Neural progenitor cell (in vitro differentiated cells): ENCODE results near the gene C1orf56. TPM values are rescaled to one million over a fixed set of nuclear protein-coding genes. Genes with fewer than 3 reads are reported as not detected.

Experiments used
- DNase-seq: peaks from one replicate; pipeline ENCODE4 v3.0.0-alpha.2; 2016; ENCODE audit warnings: low spot score
- H2AFZ ChIP-seq: fragments of 200-600 bp; sonication (generic); replicated peaks from 2 replicates; pipeline ENCODE4 v1.6.1; 2016; ENCODE audit warnings: antibody characterized with exemption
- H3F3A ChIP-seq: fragments of 200-600 bp; sonication (generic); 2 replicates; pipeline ENCODE4 v1.6.1; 2016; ENCODE audit warnings: antibody characterized with exemption, low read depth
- H3K27ac ChIP-seq: fragments of 200-600 bp; sonication (generic); 2 replicates; pipeline ENCODE4 v1.5.1; 2016; ENCODE audit warnings: mild to moderate bottlenecking
- H3K27me3 ChIP-seq: fragments of 200-600 bp; sonication (generic); 2 replicates; pipeline ENCODE4 v1.6.1; 2016; ENCODE audit warnings: mild to moderate bottlenecking, moderate library complexity
- H3K36me3 ChIP-seq: fragments of 200-600 bp; sonication (generic); 2 replicates; pipeline ENCODE4 v1.5.1; 2016
- H3K4me1 ChIP-seq: fragments of 200-600 bp; sonication (generic); 2 replicates; pipeline ENCODE4 v1.6.1; 2016; ENCODE audit warnings: mixed run types
- H3K4me2 ChIP-seq: fragments of 200-600 bp; sonication (generic); 2 replicates; pipeline ENCODE4 v1.6.1; 2016
- H3K4me3 ChIP-seq: fragments of 200-600 bp; sonication (generic); 2 replicates; pipeline ENCODE4 v1.5.1; 2016
- H3K79me2 ChIP-seq: fragments of 200-600 bp; sonication (generic); 2 replicates; pipeline ENCODE4 v1.6.1; 2016; ENCODE audit warnings: low read depth
- H3K9ac ChIP-seq: fragments of 200-600 bp; sonication (generic); 2 replicates; pipeline ENCODE4 v1.6.1; 2016
- H3K9me3 ChIP-seq: fragments of 200-600 bp; sonication (generic); 2 replicates; pipeline ENCODE4 v1.5.1; 2016; ENCODE audit warnings: low read depth
- H4K20me1 ChIP-seq: fragments of 200-600 bp; sonication (generic); 2 replicates; pipeline ENCODE4 v1.6.1; 2016; ENCODE audit warnings: low read depth
- H3K27ac Mint-ChIP-seq: 3 replicates; pipeline ENCODE4 v1.8.0; 2021; ENCODE audit warnings: mixed read lengths
- H3K27me3 Mint-ChIP-seq: 2 replicates; pipeline ENCODE4 v1.8.0; 2022; ENCODE audit warnings: low read depth, mild to moderate bottlenecking, inconsistent platforms, moderate library complexity, mixed read lengths; ENCODE audit not compliant: insufficient read depth
- H3K36me3 Mint-ChIP-seq: 3 replicates; pipeline ENCODE4 v1.8.0; 2021; ENCODE audit warnings: mixed read lengths
- H3K4me1 Mint-ChIP-seq: 3 replicates; pipeline ENCODE4 v1.8.0; 2021; ENCODE audit warnings: mixed read lengths
- H3K4me3 Mint-ChIP-seq: 3 replicates; pipeline ENCODE4 v1.8.0; 2021; ENCODE audit warnings: mild to moderate bottlenecking, moderate library complexity, mixed read lengths
- H3K9me3 Mint-ChIP-seq: 3 replicates; pipeline ENCODE4 v1.8.0; 2020; ENCODE audit warnings: mixed read lengths
- EZH2 ChIP-seq: fragments of 200-600 bp; sonication (generic); IDR thresholded peaks from 2 replicates; pipeline ENCODE4 v1.6.1; 2017; ENCODE audit warnings: antibody characterized with exemption, mild to moderate bottlenecking, moderate library complexity
- EZH2phosphoT487 ChIP-seq: fragments of 200-600 bp; sonication (generic); IDR thresholded peaks from 2 replicates; pipeline ENCODE4 v1.6.1; 2017; ENCODE audit warnings: antibody characterized with exemption
- total RNA-seq: library from RNA; depleted of rRNA; stranded (reverse); fragments of >200 nt; gene quantifications from 2 replicates; pipeline ENCODE4 v1.2.3, GENCODE V29; 2015; ENCODE audit warnings: low replicate concordance
- TF ChIP-seq, protein P1 (sequence below): fragments of 200-600 bp; sonication (generic); IDR thresholded peaks from 2 replicates; pipeline ENCODE4 v1.5.1; 2017; ENCODE audit warnings: antibody characterized with exemption, mild to moderate bottlenecking

Gene C1orf56
- total RNA-seq, 1 donor from 2014 or later: 2.9 TPM

DNA sequence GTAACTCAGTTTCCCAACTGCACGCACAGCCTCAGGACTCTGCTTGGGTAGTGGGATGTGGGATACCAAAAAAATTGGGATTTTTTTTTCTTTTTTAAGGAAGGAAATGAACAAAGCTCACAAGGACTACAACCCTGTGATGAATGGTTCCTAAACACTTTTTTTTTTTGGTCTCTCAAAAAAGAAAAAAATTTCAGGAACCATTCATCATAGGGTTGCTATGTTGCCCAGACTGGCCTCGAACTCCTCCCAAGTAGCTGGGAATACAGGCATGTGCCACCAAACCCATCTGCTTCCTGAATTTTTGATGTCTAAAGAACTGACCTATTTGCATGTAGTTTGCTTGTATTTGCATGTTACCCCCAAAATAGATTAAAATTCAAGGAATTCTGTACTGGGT, 47.6 kb upstream of the C1orf56 start:
- no peak overlapping the region for H3K27ac ChIP-seq
- DNase-seq: no peak
- H3K27me3 ChIP-seq: no peaks in the 10 kb centered on the region
- no peaks in the 10 kb centered on the region for H3F3A ChIP-seq
- peaks cover 18% of the 10 kb centered on the region for H3K36me3 Mint-ChIP-seq
- H3K4me1 Mint-ChIP-seq: peaks cover 18% of the 10 kb centered on the region
- no peaks in the 10 kb centered on the region for H3K9me3 Mint-ChIP-seq
- H3K27me3 Mint-ChIP-seq: peaks cover 3% of the 10 kb centered on the region
- no peaks in the 10 kb centered on the region for H3K79me2 ChIP-seq
- H3K4me3 ChIP-seq: no peak overlapping the region
- peaks cover 3% of the 10 kb centered on the region for H3K4me1 ChIP-seq
- no peaks in the 10 kb centered on the region for H3K9me3 ChIP-seq
- no peak overlapping the region for H3K27ac Mint-ChIP-seq
- TF ChIP-seq, protein P1, sequence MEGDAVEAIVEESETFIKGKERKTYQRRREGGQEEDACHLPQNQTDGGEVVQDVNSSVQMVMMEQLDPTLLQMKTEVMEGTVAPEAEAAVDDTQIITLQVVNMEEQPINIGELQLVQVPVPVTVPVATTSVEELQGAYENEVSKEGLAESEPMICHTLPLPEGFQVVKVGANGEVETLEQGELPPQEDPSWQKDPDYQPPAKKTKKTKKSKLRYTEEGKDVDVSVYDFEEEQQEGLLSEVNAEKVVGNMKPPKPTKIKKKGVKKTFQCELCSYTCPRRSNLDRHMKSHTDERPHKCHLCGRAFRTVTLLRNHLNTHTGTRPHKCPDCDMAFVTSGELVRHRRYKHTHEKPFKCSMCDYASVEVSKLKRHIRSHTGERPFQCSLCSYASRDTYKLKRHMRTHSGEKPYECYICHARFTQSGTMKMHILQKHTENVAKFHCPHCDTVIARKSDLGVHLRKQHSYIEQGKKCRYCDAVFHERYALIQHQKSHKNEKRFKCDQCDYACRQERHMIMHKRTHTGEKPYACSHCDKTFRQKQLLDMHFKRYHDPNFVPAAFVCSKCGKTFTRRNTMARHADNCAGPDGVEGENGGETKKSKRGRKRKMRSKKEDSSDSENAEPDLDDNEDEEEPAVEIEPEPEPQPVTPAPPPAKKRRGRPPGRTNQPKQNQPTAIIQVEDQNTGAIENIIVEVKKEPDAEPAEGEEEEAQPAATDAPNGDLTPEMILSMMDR: no peak
- no peak for TF ChIP-seq EZH2
- TF ChIP-seq EZH2phosphoT487: no peak
- no peak overlapping the region for H3K4me3 Mint-ChIP-seq
- H2AFZ ChIP-seq: no peak overlapping the region
- no peaks in the 10 kb centered on the region for H3K36me3 ChIP-seq
- H4K20me1 ChIP-seq: no peaks in the 10 kb centered on the region
- no peak overlapping the region for H3K9ac ChIP-seq
- no peak overlapping the region for H3K4me2 ChIP-seq

DNA sequence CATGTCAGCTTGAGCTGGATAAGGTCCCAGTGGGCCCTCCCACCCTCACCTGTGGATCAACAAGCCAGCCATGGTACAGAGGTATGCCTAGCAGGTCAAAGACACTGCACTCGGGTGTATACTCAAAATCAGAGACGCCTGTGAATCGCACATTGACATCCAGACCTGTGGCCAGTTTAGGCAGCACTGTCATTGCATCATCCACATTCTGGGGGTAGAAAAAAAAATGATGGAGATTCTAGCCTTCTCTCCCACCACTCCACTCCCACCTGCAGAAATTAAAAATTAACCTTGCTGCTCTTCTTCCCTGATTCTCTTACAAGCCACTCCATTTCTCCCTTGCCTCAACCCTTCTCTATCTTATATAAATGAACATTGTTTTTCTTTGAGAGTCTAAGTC, 47.1 kb upstream of the C1orf56 start:
- Histone ChIP-seq H3K4me2 (no peak overlapping the region), H3K27me3 (no peaks in the 10 kb centered on the region), H3K27ac (no peak overlapping the region), H4K20me1 (no peaks in the 10 kb centered on the region), H3K4me3 (no peak overlapping the region), H3K9me3 (no peaks in the 10 kb centered on the region), H3K9ac (no peak overlapping the region), H3K79me2 (no peaks in the 10 kb centered on the region), H3K36me3 (no peaks in the 10 kb centered on the region), H3F3A (no peaks in the 10 kb centered on the region), H2AFZ (no peak overlapping the region), H3K4me1 (peaks cover 3% of the 10 kb centered on the region)
- Mint-ChIP-seq H3K4me3 (no peak overlapping the region), H3K9me3 (no peaks in the 10 kb centered on the region), H3K4me1 (peaks cover 20% of the 10 kb centered on the region), H3K27me3 (peaks cover 3% of the 10 kb centered on the region), H3K36me3 (peaks cover 18% of the 10 kb centered on the region), H3K27ac (no peak overlapping the region)
- no peak for TF ChIP-seq EZH2
- TF ChIP-seq, protein P1: no peak
- no peak for TF ChIP-seq EZH2phosphoT487
- DNase-seq: no peak

DNA sequence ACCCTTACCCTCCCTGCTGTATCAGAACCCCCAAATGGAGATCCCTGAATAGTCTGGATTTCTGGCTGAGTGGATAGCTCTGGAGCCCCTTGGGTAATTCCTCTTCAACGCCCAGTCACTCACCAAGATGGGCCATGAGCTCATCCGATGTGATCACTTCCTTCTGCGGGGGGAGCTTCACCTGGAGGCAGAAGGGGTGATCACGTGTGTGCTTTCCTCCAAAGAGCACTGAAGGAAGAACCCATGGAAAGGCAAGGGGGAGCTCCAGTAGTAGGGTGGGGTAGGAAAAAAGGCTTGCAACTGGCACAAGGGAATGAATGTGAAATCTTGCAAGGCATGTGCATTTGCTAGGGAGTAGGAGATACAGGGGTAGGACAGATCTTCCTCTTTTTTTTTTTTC, 45.9 kb upstream of the C1orf56 start:
- Histone ChIP-seq H3K27ac (no peak overlapping the region), H3K36me3 (no peaks in the 10 kb centered on the region), H3K4me2 (no peak overlapping the region), H3K4me3 (no peak overlapping the region), H3K9ac (no peak overlapping the region), H3K79me2 (no peaks in the 10 kb centered on the region), H3K27me3 (no peaks in the 10 kb centered on the region), H2AFZ (no peak overlapping the region), H3F3A (peaks cover 10% of the 10 kb centered on the region), H4K20me1 (no peaks in the 10 kb centered on the region), H3K9me3 (no peaks in the 10 kb centered on the region), H3K4me1 (peaks cover 6% of the 10 kb centered on the region)
- TF ChIP-seq, protein P1: no peak
- TF ChIP-seq EZH2 (no peak), EZH2phosphoT487 (no peak)
- DNase-seq: no peak
- Mint-ChIP-seq H3K9me3 (no peaks in the 10 kb centered on the region), H3K4me3 (no peak overlapping the region), H3K4me1 (peaks cover 26% of the 10 kb centered on the region), H3K27ac (no peak overlapping the region), H3K27me3 (peaks cover 3% of the 10 kb centered on the region), H3K36me3 (peaks cover 18% of the 10 kb centered on the region)
